HEK293 (cell line): Measurements from ENCODE around the gene MAPKAP1.

Source experiments
- TF ChIP-seq, protein P1 (sequence below): fragments of 450-650 bp; formaldehyde crosslinking; IDR thresholded peaks from 2 replicates; pipeline ENCODE4 v1.5.1; 2016; ENCODE audit warnings: missing biosample characterization, missing genetic modification characterization
- TF ChIP-seq, protein P2 (sequence below): IDR thresholded peaks from 2 replicates; pipeline ENCODE4 v1.6.1; 2011; ENCODE audit warnings: mild to moderate bottlenecking, low read depth, low read length, borderline replicate concordance

DNA sequence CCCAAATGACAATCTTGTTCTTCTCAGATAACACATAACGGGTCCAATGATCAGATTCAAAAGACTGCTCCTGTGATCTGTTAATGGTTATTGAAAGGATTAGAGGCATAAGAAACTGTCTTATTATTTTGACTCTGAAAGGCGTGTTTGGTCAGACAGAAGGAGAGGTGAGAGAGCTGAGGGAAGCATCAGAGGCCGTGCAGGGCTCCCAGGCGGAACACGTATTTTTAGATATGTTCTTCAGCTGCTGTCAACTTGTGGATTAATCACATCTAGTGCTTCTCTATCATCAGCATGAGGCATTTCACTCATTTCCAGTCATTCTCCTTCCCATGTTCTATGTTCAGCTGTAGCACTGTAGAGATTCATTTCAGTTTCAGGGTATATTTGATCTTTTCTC, 199.8 kb downstream of the MAPKAP1 start:
- TF ChIP-seq, protein P1, sequence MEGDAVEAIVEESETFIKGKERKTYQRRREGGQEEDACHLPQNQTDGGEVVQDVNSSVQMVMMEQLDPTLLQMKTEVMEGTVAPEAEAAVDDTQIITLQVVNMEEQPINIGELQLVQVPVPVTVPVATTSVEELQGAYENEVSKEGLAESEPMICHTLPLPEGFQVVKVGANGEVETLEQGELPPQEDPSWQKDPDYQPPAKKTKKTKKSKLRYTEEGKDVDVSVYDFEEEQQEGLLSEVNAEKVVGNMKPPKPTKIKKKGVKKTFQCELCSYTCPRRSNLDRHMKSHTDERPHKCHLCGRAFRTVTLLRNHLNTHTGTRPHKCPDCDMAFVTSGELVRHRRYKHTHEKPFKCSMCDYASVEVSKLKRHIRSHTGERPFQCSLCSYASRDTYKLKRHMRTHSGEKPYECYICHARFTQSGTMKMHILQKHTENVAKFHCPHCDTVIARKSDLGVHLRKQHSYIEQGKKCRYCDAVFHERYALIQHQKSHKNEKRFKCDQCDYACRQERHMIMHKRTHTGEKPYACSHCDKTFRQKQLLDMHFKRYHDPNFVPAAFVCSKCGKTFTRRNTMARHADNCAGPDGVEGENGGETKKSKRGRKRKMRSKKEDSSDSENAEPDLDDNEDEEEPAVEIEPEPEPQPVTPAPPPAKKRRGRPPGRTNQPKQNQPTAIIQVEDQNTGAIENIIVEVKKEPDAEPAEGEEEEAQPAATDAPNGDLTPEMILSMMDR (tag by site-specific recombination): no peak
- TF ChIP-seq, protein P2, sequence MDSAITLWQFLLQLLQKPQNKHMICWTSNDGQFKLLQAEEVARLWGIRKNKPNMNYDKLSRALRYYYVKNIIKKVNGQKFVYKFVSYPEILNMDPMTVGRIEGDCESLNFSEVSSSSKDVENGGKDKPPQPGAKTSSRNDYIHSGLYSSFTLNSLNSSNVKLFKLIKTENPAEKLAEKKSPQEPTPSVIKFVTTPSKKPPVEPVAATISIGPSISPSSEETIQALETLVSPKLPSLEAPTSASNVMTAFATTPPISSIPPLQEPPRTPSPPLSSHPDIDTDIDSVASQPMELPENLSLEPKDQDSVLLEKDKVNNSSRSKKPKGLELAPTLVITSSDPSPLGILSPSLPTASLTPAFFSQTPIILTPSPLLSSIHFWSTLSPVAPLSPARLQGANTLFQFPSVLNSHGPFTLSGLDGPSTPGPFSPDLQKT: no peak
